Right atrium auricular region (tissue), 2 donors: ENCODE measurements around the gene ZDHHC12. TPM values are rescaled to one million over a fixed set of nuclear protein-coding genes. Genes with fewer than 3 reads are reported as not detected.

Experiments
- DNase-seq: peaks from one replicate; pipeline ENCODE4 v3.0.0-alpha.2; 2019; ENCODE audit warnings: low spot score
- H3K27ac ChIP-seq, 2 donors: fragments of 200-600 bp; sonication (generic); 1 replicate in 1 of 2; 2 replicates in 1 of 2; pipeline ENCODE4 v1.5.1; 2016 to 2019
- H3K27me3 ChIP-seq, 2 donors: fragments of 200-600 bp; sonication (generic); one replicate each; pipeline versions ENCODE4 v1.5.1 to v1.6.0; 2017 to 2019
- H3K36me3 ChIP-seq: fragments of 200-600 bp; sonication (generic); one replicate; pipeline ENCODE4 v1.5.1; 2016
- H3K4me1 ChIP-seq, 2 donors: fragments of 200-600 bp; sonication (generic); one replicate each; pipeline versions ENCODE4 v1.5.1 to v1.6.0; 2017 to 2019
- H3K4me3 ChIP-seq, 2 donors: fragments of 200-600 bp; sonication (generic); 1 replicate in 1 of 2; 2 replicates in 1 of 2; pipeline ENCODE4 v1.5.1; 2017 to 2019; ENCODE audit warnings: mild to moderate bottlenecking in 1 of 2, moderate library complexity in 1 of 2
- H3K9me3 ChIP-seq, 2 donors: fragments of 200-600 bp; sonication (generic); one replicate each; pipeline ENCODE4 v1.5.1; 2019
- CTCF ChIP-seq, 2 donors: fragments of 200-600 bp; sonication (generic); IDR thresholded peaks; one replicate each; pipeline ENCODE4 v1.5.1; 2019; ENCODE audit warnings: antibody characterized with exemption in 2 of 2
- total RNA-seq, 2 donors: library from RNA; depleted of rRNA; stranded (reverse); fragments of >200 nt; gene quantifications; one replicate each; pipeline ENCODE4 v1.1.0, GENCODE V29; 2016

The ZDHHC12 gene
- total RNA-seq, 2 donors from 2014 or later, result 22.8 to 24.4 TPM

- Histone ChIP-seq H3K36me3 (peaks cover 26% of the 10 kb centered on the region), H3K9me3 (no peaks in the 10 kb centered on the region), H3K27me3 (no peaks in the 10 kb centered on the region), H3K4me1 (peaks cover 0 to 41% of the 10 kb centered on the region in 2 donors), H3K27ac (peak within 1 kb of the TSS; percentile 93 to 98), H3K4me3 (peak within 1 kb of the TSS; percentile 77 to 86)
- DNase-seq, result peak; percentile 90
- TF ChIP-seq CTCF (IDR thresholded peaks at IDR 0.05), result no peak
Measured at GRCh38 chr9:128688501-128689292, 35.2 kb downstream of the ZDHHC12 start, which contains the start of gene SET. Gene SET, plus strand, starts transcription at chr9:128689222. Its CDS starts 361 bp downstream, at chr9:128689583.

DNA sequence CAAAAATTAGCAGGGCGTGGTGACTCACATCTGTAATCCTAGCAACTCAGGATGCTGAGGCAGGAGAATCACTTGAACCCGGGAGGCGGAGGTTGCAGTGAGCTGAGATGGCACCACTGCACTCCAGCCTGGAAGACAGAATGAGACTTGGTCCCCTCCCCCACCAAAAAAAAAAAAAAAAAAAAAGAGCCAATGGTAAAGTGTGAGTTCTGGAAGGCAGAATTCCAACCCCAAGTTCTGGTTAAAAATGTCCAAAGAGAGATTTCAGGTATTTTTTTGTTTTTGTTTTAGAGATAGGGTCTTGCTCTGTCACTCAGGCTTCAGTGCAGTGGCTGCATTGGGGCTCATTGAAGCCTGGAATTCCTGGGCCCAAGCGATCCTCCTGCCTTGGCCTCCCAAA lies 36.5 kb downstream of the ZDHHC12 start:
- no peak overlapping the region for H3K4me3 ChIP-seq
- no peaks in the 10 kb centered on the region for H3K9me3 ChIP-seq
- H3K4me1 ChIP-seq, result peaks cover 0 to 46% of the 10 kb centered on the region in 2 donors
- no peaks in the 10 kb centered on the region for H3K27me3 ChIP-seq
- no peak for DNase-seq
- TF ChIP-seq CTCF (IDR thresholded peaks at IDR 0.05), result no peak
- no peak overlapping the region for H3K27ac ChIP-seq
- peaks cover 13% of the 10 kb centered on the region for H3K36me3 ChIP-seq

- Histone ChIP-seq H3K4me3 (no peak overlapping the region), H3K9me3 (no peaks in the 10 kb centered on the region), H3K4me1 (peaks cover 0 to 40% of the 10 kb centered on the region in 2 donors), H3K27ac (no peak overlapping the region), H3K36me3 (no peaks in the 10 kb centered on the region), H3K27me3 (no peaks in the 10 kb centered on the region)
- DNase-seq, result no peak
- TF ChIP-seq CTCF (IDR thresholded peaks at IDR 0.05), result no peak
Measured at GRCh38 chr9:128685636-128686489, 38.1 kb downstream of the ZDHHC12 start.

- peak; percentile 73 for DNase-seq
- no peaks in the 10 kb centered on the region for H3K36me3 ChIP-seq
- TF ChIP-seq CTCF (IDR thresholded peaks at IDR 0.05), result no peak
- H3K4me1 ChIP-seq, result peaks cover 0 to 32% of the 10 kb centered on the region in 2 donors
- no peaks in the 10 kb centered on the region for H3K27me3 ChIP-seq
- peak overlapping the region; percentile 72 to 73 for H3K27ac ChIP-seq
- no peaks in the 10 kb centered on the region for H3K9me3 ChIP-seq
- peak overlapping the region; percentile 52 to 60 for H3K4me3 ChIP-seq
Measured at GRCh38 chr9:128684325-128685199, 39.4 kb downstream of the ZDHHC12 start.

- Histone ChIP-seq H3K4me3 (peak overlapping the region; percentile 52 to 60), H3K36me3 (no peaks in the 10 kb centered on the region), H3K27me3 (no peaks in the 10 kb centered on the region), H3K27ac (peak overlapping the region; percentile 72 to 73), H3K9me3 (no peaks in the 10 kb centered on the region), H3K4me1 (peaks cover 0 to 32% of the 10 kb centered on the region in 2 donors)
- no peak for TF ChIP-seq CTCF (IDR thresholded peaks at IDR 0.05)
- no peak for DNase-seq
Measured at GRCh38 chr9:128684065-128684324, 39.9 kb downstream of the ZDHHC12 start.
